Activated T-helper 1 cell treated with Interleukin-2 at 50 U/mL for 16 hours (primary cell): ENCODE data around the gene COL4A2.

Experiments used
- DNase-seq: peaks from one replicate; pipeline ENCODE4 v3.0.0-alpha.2; 2020; ENCODE audit warnings: low read depth

The COL4A2 gene

DNA sequence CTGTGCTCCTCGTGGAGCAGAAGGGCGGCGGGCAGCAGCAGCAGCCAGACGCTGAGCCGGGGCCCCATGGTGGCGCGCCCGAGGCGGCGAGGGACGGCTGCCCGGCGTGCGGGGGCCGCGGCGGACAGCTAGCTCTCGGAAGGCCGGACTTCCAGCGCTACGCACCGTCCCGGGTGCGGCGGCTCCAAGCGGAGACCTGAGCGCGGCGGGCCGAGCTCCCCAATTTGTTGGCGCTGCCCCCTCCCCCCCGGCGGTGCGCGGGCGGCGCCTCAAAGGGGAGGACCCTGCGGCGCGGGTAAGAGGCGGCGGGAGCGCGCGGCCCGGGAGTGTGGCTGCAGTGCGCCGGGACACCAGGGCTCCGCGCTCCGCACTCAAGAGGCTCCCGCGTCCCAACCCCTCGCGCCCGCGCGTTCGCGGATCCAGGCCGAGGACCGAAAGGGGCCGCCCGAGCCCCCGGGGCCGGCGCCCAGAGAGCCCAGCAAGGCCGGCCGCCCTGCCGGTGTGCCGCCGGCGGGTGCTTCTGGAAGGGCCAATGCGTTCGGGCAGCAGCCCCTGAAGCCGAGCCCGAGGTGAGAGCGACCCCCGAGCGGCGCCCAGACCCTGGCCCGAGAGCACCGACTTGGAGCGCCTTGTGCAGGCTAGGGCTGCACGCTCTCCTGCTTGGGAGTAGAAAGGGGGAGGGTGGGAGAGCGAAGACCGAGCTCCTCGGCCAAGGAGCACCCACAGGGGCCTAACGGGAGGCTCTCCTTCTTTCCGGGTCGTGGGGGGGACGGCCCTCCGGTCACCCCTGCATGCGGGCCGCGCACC, at the start of gene COL4A2, which contains the start of gene COL4A1:
Gene COL4A2 (plus strand): TSS at position 325 of the 807 bp plus-strand sequence. CDS start 620 bp downstream, outside the sequence.
Gene COL4A1 (minus strand): TSS at position 198 of the 807 bp plus-strand sequence. CDS start 130 bp downstream, at position 68.
- no peak for DNase-seq

DNA sequence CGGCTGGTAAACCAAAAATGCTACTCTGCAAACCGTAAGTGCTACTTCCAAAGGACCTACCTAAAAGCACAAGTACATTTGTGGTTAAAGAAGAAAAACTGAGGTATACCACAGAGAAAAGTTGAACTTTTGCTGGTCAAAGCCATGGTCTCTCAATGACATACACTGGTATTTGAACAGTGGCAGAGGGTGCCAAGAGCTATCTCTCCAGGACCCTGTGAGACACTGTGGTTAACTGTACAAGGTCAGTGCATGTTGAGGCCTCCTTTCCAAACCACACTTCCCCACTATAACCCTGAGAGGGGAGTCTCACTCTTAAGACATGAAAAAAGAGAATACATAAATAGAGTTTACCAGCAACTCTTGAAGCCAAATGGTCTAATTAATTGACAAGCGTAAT, 49.7 kb upstream of the COL4A2 start:
- no peak for DNase-seq

DNA sequence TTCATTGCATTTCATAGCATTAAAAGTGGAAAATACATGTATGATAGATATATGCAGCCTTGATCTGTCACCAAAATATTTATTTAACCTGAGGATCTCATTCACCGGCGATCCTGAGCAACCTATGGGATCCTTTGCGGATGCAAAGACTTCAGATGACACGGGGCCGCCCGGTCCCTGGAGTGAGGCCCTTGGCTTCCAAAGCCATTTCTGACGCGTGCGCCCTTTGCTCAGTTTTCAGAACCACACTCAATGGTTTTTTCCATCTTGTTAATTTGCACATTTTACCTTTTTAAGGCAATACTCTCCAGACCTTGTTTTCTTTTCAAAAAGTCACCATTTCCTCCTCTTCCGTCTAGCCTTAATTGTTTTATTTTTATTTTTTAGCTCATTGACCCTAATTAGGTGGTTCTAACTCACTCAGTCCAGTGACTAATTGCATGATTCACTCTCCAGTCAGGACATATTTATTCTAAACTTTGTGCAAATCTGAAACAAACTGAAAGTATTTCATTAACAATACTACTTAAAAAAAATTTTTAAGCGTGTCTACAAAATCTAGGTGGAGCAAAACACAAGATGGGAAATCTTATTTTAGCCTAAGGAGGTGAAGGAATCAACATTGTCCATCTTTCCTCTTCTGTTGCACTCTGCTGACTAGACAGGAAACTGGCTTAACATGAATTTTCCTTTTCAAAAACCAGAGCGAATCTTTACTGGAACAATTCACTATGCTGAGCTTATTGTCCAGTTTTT, 48.0 kb upstream of the COL4A2 start:
- no peak for DNase-seq

DNA sequence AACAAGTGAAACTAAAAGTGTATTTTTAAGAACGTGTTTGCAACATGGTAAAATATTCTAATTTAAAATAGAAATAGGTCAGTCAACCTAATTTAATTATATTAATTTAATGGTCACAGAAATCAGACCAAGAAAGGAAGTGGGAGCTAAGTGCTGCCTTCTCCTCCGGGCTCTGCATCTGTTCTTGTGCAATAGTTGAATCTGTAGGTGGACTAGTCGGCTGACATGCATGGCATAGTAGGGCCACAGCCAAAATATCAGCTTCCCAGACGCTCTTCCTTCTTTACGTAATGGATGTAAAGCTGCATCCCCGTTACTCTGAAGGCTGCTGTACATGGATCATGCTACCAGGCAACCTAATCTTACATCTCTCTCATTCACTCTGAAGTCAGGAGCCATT, 47.4 kb upstream of the COL4A2 start:
- no peak for DNase-seq

DNA sequence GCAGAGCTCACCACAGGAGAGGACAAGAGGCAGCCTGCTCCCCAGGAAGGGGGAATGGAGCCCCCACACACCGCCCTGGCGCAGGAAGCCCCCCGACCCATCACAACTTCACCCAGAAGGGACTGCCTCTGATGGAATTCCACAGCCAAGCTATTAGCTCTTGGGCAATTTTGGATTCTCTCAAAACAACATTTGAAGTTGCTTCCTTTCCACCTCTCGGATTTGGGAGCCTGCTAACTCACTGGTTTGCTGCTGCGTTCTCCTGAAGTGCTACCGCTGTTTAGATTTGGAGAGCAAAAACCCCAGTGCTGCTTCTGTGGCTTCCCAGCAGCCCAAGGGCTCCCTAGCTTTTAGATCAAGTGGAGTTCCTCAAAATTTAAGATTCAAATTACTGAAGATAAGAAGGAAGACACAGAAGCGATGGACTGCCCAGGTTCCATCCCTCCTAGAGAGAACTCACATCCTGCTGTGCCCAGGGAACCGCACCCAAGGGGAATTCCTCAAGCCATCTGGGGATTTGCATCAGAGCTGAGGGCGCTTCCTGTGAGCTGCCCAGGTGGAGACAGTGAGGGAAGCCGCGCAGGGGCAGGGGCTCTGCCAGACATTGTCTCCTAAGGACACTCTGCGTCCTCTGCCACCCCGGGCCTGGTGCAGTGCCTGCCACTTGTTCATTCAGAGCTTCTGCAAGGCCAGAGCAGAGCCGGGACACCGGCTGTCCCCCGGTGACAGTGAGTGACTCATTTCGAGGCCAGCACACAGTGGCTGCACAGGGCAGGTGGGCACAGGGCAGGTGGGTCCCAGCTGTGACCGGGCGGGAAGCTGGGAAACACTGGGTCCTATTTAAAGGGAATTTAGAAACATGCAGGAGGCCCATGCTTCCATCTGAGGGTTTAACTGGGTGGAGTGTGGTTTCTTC, 45.7 kb upstream of the COL4A2 start:
- DNase-seq, result no peak

DNA sequence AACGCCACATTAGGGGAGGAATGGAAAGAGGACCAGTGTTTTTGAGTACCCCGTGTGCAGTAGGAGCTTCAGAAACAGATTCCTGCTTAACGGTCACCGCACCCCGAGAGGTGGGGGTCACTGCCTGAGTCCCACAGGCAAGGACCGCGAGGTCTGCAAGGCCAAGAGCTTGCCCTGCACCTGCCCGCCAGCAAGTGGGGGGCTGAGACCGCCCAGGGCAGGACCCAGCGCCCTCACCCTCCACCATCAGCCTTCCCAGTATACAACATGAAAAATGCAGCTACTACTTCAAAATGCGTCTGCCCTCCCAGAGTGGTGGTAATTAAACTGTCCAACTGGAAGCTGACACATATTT, 45.0 kb upstream of the COL4A2 start:
- no peak for DNase-seq

DNA sequence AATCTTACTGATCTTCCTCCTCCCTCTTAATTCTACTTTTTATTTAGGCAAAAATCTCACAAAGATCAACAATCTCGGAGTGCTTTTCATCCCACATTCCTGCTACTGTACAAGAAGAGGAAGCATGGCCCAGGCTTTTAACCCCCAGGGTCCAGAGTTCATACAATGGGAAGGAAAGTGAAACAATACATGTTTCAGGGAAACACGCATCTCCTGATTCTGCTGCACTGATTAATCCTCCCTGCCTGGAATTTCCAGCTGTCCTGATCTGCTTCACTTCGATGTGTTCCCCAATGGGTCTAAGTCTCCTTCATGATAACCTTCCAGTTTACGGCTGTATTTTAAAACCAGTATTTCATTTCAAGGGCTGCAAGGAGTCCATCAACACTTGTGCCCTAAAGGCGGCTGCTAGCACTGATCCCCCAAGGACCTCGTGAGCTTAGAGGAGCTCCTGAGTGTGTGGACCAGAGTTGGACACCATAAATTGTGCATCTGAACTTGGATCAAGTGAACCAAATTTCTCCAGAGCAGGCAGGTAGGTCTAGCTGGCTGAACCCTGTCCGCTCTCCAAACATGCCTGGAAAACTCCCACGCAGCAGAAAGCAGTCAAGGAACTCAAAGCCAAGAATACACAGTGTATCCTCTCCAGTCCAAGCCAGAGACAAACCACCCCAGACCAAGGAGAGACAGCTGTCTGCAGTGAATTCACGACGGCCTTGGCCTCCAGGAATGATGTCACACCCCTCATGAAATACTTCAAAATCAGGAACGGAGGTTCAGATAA, 44.4 kb upstream of the COL4A2 start:
- DNase-seq, result no peak

DNA sequence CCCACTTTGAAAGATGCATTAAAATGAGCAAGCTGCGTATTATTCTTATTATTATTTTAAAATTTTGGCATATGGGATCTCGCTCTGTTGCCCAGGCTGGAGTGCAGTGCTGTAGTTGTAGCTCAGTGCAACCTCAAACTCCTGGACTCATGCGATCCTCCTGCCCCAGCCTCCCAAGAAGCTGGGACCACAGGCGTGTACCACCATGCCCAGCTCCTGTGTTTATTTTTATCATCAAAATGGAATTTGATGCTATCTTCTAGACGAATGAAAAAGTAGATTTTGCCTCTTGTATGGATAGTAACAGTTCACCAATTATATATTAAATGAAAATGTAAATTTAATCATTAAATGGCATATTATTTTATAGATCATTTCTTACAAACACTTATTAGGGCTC, 43.7 kb upstream of the COL4A2 start:
- no peak for DNase-seq

DNA sequence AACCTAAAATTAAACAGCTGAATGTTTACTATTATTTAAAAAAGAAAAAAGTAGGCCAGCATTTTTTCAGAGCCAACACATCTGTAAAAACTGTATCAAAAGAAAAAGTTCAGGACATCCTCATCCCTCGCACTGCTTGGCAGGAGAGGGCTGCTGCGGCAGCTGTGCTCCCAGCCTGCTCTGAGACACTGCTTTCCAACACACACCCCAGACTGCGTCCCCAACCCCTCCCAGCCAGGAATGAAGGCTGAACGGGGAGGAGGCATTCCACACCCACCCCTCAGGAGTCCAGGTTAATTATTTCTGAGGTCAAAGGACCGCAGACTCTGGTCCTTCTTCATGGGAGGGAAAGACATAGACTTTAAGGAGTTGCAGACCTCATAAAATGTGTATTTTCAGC, 43.2 kb upstream of the COL4A2 start:
- DNase-seq, result no peak

DNA sequence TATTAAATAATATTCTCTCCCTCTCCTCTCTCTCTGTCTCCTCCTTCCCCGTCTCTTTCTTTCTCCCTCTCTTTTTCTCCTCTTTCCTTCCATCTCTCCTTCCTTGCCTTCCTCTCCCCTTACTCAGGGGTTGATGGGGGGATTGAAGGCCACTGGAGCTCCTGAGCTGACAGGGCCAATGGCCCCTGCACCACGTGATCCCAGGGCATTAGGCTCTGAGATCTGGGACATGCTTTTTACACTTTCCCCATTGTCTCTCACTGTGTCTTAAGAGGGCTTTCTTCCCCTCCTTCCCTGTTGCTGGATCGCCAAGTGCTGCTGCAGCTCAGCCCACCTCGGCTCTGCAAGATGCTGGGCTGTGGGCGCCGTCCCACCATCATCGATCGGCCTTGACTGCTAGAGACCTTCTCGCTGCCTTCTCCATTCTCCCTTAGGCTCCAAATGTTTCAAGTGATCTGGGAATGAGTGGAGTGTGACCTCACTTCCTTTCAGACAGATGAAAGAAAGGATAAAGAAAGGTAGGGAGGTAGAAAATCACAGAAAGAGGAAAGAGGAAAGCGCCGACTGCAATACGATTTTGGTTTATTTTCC, 42.3 kb upstream of the COL4A2 start:
- DNase-seq, result no peak

DNA sequence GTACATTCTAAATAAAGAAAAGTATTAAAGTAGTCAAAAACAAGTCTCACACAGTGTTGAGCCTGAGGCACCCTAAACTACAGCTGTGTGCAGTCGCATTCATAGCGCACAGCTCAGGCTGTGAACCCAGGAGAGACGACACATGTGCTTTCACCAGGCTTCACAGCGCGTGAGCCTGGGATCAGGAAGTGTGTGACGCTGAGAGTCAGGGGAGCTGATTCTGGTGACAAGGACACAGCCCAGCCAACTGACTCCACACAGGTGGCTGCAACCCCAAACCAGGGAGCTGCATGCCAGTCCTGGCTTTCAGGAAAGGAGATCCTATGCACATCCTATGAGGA, 41.8 kb upstream of the COL4A2 start:
- no peak for DNase-seq

DNA sequence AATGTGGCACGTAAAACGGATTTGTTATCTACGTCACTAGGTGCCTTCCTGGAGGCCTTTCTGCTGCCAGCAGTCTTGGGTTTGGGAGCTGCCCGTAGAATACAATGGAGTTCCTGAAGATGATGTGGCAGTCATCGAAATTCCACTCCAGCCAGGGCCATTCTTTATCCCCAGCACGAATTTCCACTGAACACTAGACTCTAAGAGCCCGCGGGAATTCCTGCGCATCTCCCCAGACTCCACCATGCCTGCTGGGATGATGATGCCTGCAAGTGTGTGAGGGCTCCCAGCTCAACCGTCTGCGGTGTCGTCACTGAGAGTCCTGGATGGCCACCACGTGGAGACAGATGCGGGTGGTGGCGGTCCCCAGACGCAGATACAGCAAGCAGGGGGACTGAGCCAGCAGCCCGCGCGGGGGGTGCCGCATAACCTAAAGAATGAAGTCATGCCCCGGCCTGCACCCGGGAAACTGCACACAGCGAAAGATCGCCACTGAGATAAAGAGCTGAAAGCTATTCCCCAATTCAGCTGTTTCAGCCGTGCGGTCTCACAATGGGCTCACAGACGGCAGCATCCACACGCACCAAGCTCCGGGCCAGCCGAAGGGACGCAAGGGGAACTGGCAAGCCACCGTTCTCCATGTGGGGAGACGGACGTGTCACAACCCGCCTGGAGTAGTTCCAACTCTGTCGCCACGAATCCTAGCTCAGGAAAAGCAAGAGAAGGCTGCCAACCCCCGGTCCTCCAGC, 41.2 kb upstream of the COL4A2 start:
- no peak for DNase-seq

DNA sequence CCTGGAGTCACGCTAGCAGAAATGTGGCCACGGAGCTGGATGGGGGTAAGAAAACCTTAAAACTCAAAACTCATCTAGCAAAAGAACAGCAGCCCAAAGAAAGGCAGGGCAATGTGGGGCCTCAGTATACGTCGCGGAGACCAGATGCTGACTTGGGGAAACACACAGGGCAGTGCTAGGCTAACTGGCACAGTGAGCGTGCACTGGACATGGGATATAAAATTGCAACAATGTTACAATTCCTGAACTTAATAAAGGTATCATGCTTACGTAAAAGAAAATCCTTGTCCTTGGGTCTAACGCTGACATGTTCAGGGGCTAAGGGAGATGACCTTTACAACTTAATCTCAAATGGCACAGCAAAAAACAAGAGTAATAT, 40.7 kb upstream of the COL4A2 start:
- no peak for DNase-seq

DNA sequence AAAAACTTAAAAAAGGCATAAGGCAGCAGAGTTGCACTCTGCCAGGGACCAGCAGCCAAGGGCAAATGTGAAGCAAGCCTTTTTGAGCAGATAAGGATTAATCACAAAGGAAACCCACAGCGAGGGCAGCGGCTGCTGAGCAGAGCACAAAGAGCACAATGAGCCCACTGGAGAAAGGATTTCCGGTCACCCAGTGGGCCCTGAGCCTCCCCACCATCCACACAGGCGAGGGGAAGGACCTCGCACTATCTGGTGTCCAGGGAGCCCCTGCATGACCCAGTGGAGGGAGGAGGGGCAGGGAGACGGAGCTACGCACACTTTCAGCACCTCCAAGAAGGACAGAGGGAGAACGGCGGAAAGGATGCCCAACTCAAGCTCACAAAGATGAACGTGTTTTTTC, 40.1 kb upstream of the COL4A2 start:
- no peak for DNase-seq

DNA sequence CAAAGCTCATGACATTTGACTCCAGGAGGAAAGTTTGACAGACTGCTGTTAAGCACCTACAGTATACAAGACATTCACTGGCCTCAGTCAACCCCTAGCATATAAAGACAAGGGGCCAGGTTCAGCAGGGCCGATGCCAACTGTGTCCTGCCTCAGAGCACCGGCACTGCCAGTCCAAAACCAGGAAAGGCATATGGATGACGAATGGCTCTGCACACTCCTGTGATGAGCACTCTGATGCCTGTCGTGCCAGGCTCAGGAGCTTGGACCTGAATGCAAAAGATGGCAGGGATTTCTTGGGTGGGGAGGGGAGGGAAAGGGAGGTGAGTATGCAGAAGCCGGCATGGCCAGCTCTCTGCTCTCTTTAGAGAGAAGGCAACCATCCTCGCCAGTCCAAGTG, 39.0 kb upstream of the COL4A2 start:
- no peak for DNase-seq

DNA sequence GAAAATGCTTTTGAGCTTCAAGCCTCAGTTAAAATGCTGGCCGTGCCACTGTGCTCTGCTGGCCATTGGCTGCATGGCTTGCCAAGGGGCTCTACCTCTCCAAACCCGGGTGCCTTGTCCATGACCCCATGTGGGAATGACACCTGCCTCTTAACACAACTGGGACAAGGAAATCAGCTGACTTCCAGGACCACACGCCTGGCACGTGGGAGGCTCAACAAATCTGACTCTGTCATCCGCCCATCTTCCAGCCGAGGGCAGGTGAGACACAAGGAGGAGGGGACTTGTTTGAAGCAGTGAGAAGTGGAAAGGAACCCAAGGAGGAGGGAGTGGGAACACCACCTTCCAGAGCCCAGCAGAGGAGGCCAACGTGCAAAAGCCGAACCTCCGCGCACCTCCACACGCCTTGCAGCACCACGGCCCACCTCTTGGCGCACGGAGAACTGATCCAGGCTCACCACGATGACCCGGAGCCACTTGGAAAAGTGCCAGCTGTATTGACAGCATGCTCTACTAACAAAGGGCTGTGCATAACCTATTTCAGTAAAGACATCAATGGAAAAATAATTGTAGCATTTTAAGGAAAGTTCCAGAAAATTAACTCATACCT, 38.4 kb upstream of the COL4A2 start:
- DNase-seq, result no peak

DNA sequence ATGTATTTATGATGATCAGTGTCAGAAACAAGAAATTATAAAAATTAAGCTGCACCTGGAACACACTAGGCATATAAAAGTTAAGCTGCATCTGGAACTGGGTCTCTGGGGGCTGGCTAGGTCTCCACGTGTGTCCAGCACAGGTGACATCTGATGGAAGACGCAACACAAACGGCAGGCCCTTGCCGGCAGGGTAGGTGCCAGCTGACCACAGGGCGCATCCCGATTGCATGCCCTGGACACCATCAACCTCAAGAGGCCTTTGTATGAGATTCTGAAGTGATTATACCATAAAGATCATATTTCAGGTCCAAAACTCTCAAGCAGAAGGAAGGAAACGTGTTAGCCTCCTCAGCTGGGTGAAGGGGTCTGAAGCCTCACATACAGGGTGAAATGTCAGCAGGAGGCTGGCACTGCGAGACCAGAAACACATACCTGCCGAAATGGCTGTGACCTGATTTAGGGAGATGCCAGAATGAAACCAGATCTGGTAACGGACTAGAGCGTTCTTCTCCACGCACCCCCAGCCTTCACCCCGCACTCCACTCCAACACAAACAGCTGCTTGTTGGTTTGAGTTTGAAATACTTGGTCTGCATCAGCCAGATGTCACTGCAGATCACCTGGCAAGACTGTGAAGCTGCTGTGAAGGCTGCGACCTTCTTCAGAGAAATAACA, 37.4 kb upstream of the COL4A2 start:
- no peak for DNase-seq

DNA sequence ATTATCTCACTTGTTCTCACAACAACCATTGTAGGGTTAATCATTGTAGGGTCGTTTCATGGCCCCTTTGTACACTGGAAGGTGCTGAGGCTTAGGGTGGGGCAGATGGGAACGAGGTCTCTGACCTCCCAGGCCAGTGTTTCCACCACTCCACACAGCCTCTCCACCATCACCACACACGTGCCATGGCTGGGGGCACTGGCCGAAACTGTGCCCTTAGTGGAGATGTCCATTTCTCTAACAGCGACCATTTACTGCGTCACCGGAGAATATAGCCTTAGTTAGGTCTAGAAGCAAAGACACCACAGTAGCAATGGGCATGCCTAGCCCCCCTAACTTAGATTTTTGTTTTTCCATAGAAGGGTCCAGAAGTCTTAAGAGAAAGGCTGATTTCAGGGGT, 36.6 kb upstream of the COL4A2 start:
- DNase-seq, result no peak

DNA sequence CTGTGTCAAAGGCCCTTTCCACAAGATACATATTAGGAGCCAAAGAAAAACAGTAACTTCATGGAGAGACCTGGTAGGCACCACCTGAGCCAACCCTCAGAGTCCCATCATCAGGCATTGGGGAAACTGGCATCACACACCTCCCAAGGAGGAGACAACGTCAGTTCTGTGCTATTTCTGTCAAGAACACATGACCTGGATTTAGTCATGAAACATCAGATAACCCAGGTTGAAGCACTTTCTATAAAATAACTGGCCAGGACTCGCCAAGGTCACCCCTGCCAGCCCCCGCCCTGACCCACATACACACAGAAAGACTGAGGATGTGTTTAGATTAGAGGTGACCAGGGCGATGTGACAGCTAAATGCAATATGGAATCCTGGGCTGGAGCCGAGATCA, 35.8 kb upstream of the COL4A2 start:
- DNase-seq, result no peak

DNA sequence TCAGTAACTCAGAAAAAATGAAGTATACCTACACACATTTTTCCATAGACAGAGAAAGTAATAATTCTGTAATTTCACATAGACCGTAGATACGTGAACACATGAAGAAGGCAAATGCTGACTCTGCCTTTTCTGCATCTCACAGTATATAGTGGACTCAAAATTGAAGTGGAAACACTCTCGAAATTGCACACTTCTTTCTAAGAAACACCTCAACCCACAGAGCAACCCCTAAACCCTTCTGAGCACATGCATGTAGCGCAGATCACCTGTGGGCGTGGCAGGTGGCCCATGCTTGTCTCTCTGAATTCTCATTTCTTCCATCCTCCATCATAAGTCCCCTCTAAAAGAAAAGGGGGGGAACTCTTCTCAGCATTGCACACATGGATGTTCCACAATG, 34.9 kb upstream of the COL4A2 start:
- no peak for DNase-seq
